T-helper 1 cell (primary cell): Measurements from ENCODE around the gene OSBPL8.
"Not testable (repeated sequence)": the region's sequence is repeated elsewhere in the genome, so short reads cannot be mapped to it uniquely, and the experiment has no call there.

ENCODE experiments used
- DNase-seq, 5 donors: peaks; one replicate each; pipeline ENCODE4 v3.0.0-alpha.2; 2012 to 2020

The OSBPL8 gene

DNA sequence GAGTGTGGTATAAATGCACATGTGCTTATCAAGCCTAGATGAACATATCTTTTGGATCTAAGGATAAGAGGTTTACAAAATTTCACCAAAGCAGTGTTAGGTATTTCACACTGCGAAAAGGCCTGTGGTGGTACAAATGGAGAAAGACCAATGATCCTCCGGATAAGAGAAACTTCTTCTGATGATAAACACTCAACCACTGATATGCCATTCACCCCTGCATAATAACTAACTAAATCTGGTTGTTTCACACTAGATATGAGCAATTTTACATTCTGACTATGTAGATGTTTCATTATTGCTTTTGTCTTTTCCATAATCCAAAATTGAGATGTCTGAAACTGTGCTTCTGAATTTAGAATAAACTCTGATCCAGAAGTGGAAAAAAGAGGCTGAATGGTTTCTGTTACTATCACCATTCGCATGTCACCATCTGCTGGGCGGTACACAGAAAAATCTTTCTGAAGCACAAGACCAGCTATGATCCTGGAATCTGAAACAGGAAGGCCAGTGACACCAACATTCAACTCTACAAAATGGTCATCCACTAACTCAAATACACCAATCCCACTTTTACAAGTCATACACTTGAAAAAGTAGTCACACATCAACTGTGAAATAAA, 212.7 kb downstream of the OSBPL8 start:
- peak in 1 of 5 donors; percentile 24 for DNase-seq

DNA sequence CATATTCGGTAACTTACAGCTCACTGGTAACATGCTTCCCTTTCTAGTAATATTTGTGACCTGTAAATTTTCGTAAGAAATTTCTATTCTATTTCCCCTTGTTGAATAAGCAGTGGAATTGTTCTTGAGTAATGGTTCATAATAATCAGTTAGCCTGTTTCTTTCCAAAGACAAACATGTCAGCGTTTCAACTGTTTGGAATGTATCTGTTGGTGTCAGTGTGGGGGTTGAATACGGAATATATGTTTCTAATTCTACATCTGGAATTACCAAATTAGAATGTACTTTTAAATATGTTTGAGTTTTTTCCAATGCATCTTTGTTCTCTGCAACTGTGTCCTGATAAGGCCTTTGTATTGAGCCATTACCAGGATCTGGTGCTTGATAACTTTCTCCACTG, 213.3 kb downstream of the OSBPL8 start:
- DNase-seq = no peak

DNA sequence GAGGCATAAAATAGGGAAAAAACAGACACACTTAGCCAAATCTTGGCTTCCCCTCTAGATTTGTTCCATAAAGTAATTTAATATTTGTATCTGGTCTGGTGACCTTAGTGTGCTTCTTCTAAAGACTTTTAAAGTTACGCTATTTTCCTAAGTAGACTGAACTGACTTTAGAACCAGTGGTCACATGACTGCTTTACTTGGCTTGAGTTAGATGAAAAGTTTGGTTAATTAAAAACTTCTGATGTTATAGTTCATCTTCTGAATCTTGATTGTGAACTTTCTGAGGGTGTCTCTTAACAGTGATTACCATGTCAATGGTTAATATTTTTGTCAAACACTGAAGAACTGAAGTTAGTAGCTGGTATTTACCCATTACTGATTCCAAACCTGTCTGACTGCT, 214.0 kb downstream of the OSBPL8 start:
- no peak for DNase-seq

DNA sequence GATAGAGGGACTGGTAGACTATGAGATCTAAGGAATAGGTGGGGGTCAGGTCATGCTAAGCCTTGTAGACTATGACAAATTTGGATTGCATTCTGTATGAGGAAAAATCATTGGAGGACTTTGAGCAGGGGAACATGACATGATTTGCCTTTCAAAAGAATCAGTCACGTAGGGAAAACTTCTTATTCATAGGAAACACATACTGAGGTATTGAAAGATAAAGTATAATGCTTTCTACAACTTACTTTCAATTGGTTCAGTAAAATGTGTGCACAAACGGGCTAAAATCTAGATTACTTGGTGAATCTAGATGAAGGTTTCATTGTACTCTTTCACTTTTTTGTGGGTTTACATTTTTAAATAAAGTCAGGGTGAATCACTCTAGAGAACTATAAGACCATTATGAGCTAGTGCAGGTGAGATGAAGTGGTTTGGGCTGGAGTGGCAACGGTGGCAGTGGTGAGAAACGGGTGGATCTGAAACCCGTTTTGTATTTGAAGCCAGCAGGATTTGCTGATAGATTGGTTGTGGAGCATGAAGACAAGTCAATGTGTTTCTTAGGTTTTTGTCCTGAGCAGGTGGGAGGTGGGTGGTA, 218.0 kb downstream of the OSBPL8 start:
- no peak for DNase-seq

DNA sequence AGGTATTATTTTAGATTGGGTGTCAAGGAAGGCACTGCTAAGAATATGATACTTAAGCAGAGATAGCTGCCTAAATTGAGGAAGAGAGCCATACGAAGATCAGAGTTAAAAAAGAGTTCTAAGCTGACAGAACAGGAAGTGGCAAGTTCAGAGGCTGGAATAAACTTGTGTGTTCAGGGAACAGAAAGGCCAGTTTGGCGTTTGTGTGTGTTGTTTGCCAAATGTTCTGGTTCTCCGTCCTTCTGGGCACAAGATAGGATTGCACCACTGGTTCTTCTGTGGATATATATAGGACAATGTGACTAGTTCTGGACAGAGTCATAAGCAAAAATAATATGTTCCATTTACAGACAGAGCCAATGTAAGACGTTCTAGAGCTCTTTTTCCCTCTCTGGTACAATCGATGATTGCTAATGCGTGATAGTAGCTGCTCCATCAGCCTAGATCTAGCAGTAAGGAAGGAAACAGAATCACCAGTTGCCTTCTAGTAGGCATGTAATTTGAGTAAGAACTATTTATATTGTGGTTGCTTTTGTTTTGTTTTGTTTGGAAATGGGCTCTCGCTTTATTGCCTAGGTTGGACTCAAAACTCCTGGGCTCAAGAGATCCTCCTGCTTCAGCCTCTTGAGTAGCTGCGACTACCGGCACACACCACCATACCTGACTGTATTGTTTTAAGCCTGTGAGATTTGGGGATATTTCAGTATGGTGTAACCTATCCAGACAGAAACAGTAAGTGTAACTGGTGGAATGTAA, 218.7 kb downstream of the OSBPL8 start:
- DNase-seq = no peak

DNA sequence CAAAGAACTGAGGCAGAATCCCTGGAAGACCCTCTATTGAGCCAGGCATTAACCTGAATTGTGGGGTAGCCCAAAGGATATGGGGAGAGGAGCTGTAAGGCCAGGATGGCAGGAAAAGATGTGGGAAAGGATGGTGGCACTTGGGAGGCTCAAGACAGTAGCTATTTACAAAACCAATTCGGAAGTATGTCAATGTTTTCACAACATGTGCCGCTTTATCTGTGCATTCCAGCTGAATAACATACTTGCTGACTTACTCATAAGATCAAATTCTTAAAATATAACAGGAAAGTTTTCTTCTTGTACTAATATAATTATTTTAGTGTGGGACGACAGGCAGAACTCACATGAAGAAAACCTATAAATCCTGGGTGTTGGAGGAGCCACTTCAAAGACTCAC, 222.0 kb downstream of the OSBPL8 start:
- no peak for DNase-seq

DNA sequence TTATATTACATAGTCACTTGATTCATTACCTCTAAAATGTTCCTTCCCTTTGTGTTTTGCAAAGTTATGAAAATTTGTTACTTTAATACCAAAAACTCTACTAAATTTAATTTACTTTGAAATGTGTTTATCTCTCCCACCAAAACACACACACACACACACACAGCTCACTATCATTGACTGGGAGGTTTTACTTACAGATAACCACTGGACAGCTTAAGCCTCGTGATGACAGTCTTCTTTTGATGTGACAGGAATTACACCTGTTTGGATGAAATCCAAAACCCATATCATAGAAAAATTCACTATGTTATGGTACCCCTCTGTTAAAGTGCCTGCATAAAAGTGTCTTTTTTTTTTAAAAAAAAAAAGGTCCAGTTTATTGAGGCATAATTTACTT, 227.0 kb downstream of the OSBPL8 start:
- no peak for DNase-seq

DNA sequence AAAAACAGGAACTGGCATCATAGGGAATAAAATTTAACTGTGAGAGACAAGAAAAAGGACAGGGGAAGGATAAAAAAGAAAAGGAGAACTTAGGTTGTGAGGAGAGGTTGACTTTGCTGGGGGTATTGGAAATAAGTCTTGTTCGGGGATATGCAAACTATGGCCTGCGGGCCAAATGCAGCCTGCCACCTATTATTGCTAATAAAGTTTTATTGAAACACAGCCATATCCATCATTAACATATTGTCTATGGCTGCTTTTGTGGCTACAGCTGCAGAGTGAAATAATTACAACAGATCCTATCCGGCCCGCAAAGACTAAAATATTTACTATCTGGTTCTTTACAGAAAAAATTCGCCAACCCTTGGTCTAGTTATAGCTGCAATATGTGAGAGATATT, 230.0 kb downstream of the OSBPL8 start:
- DNase-seq = no peak

DNA sequence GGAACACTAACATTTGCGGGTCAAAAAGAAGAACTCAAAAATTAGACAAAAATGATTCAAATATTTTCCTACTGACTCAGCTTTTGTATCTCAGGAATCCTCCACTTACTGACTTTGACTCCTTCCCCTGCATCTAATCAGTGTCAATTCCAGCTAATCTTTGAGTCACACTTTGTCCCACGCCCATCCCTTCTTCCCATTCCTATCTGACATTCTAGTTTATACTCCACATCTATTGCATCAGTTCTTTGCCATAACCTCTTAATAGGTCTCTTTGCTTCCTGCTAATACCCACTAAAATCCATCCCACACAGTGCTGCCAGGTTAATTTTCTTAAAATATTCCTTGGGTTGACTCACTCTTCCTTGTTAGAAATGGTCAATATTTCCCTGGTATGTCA, 230.4 kb downstream of the OSBPL8 start:
- no peak for DNase-seq

DNA sequence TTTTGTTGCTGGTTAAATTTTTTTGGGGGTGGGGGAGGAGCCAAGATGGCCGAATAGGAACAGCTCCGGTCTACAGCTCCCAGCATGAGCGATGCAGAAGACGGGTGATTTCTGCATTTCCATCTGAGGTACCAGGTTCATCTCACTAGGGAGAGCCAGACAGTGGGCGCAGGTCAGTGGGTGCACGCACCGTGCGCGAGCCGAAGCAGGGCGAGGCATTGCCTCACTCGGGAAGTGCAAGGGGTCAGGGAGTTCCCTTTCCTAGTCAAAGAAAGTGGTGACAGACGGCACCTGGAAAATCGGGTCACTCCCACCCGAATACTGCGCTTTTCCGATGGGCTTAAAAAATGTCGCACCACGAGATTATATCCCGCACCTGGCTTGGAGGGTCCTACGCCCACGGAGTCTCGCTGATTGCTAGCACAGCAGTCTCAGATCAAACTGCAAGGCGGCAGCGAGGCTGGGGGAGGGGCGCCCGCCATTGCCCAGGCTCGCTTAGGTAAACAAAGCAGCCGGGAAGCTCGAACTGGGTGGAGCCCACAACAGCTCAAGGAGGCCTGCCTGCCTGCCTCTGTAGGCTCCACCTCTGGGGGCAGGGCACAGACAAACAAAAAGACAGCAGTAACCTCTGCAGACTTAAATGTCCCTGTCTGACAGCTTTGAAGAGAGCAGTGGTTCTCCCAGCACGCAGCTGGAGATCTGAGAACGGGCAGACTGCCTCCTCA, 239.8 kb downstream of the OSBPL8 start:
- not testable (repeated sequence) for DNase-seq

DNA sequence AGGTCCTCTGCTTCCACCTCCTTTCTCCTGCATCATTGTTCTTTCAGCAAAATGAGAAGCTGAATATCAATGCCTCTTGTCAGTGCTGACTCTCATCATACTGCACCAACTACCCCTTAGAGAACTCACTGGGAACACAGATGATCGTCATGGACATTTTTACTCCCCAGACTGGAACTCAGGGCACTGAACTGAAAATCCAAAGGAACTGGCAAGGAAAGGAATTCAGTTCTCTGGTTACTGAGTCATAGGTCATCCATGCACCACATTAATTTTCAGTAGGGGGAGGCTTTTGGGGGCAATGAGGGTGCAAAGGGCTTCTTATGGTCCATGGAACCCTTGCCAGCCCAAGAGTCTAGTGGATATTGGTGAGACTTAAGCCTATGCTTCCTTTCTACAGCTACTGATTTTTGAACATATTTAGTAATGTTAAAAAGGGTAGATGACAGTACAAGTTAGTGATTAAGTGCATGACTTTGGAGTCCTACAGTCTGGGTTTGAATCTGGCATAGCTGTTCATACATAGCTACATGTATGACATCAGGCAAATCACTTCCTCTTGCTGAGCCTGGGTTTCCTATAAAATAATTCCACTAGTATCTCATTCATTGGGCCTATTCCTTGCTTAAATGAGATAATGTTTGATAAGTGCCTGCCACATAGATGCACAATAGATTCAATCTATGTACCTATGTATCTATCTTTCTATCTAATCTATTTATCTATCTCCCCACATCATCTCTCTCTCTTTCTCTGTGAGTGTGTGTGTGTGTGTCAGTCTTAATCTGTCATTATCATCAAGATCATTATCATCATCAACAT, 240.6 kb downstream of the OSBPL8 start:
- DNase-seq = no peak

DNA sequence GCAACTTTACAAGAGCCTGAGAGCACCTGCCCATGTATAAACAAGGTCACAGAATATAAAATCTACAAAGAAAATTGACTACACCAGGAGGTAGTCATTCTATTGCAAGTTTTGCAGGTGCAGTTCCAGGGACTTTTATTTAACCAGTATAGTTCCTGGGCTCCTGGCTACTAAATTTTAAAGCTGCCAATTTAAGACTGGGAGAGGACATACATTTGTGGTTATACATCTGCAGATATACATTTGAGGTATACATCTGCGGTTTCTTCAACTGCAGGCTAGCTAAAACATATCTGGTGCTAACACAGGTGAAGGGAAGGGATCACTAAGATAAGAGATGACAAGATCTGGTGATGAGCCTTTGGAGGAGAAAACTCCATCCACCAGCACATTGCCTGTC, 241.6 kb downstream of the OSBPL8 start:
- DNase-seq = no peak

DNA sequence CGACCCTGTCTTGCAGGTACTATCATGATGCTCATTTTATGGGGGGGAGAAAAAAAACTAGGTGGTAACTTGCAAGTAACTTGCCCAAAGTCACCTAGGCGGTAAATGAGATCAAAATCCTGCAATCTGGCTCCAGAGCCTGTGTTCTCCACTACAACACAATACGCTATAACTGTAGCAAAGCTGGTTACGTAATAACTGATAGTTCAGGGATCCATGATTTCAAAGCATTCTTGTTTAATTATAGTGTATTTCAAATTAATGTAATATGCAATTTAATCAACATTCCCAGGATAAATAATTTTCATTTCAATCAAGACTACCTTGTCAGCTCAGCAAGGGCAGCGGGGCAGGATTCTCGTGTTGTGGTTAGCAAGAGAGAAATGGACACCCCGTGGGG, 243.1 kb downstream of the OSBPL8 start:
- no peak for DNase-seq

DNA sequence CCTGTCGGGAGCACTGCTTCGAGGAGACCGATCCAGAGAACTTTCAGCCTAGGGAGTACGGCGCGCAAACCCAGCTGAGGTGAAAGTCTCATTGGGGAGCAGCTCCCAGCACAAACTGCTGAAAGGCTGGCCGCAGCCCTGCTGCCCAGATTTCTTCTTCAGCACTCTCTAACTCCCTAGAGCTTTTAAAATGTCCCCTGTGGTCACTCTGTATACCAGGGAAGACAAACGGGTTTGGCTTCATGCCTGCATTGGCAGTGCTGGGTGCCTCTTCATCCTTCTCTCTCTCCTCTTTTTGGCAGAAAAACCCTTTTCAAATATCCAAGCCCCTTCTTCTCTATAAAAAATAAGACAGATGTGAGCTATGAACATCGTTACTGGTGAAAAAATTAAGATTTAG, 246.3 kb downstream of the OSBPL8 start:
- DNase-seq = no peak

DNA sequence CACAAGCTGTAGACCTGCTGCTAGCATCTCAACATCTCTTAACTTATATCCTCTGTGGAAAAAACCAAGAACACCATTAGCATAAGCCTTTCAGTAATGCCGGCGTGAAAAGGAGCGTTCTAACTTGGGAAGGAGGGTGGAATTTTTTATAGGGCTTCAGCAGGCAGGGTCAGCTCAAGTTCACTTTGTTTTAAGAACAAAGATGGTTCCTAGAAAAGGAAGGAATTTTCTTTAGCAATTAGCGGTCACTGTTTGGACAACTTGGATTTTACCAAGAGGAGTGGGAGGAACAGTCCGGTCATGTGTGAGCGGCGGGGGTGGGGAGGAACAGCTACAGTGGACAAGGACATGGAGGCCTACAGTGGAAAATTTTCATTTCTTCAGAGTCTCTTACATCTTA, 247.3 kb downstream of the OSBPL8 start:
- no peak for DNase-seq

DNA sequence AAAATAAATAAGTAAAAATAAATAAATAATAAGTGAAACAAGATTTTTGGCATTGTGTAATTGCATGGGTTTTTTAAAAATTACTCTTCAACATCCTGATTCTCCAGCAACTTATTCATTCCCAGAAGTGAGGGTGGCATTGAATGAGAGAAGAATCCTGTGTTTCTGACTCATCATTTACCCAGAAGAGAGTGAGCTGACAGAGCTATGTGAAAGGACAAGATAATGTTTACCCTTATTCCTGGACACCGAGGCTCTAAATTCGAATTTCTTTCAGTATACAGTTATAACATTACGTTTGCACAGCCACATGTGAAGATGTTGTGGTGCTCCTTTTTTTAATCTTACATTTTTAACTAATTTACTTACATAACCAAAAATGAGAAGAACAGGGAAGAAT, 247.8 kb downstream of the OSBPL8 start:
- DNase-seq = no peak

DNA sequence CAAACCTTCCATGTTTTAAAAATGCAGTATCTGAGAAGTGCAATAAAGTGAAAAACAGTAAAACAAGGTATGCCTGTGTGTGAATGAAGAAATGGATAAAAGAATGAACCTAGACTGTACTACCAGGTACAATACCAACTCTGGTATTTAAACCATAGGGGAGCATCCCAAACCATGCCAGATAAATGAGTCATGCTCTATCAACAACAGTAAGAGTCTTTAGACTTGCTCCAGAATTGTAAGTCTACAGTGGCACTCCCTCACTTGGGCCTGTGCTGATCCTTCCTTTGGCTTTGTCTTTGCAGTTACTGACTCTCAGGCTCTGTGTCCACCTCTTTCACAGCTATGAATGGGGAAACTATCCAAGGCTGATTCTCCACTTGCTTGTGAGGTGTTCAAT, 249.5 kb downstream of the OSBPL8 start:
- no peak for DNase-seq

DNA sequence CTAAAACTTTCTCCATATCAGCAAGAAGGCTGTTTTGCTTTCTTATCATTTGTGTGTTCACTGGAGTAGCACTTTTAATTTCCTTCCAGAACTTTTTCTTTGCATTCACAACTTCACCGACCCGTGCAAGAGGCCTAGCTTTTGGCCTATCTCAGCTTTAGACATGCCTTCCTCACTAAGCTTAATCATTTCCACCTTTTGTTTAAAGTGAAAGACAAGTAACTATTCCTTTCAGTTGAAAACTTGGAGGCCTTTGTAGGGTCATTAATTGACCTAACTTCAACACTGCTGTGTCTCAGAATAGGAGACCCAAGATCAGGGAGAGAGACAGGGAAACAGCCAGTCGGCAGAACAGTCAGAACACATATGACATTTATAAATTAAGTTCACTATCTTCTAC, 250.7 kb downstream of the OSBPL8 start:
- no peak for DNase-seq

DNA sequence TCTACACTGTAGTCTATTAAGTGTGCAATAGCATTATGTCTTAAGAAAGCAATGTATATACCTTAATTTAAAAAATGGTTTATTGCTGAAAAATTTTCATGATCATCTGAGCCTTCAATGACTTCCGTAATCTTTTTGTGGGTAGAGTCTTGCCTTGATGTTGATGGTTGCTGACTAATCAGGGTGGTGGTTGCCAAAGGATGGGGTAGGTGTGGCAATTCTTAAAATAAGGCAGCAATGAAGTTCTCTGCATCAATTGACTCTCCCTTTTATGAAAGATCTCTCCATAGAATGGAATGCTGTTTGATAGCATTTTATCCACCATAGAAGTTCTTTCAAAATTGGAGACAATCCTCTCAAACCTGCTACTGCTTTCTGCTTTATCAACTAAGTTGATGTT, 252.5 kb downstream of the OSBPL8 start:
- no peak for DNase-seq

DNA sequence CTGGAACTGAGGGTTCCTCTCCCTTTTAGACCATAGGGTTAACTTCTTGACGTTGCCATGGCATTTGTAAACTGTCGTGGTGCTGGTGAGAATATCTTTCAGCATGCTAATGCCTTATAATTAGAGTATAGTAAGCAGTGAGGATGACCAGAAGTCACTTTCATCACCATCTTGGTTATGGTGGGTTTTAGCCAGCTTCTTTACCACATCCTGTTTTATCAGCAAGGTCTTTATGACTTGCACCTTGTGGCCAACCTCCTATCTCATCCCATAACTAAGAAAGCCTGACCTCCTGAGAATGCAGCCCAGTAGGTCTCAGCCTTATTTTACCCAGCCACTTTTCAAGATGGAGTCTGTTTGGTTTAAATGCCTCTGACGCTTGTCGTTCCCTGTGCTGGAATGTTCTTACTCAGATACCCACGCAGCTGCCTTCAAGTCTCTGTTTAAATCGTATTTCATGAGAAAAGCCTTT, 255.5 kb downstream of the OSBPL8 start:
- DNase-seq = no peak

DNA sequence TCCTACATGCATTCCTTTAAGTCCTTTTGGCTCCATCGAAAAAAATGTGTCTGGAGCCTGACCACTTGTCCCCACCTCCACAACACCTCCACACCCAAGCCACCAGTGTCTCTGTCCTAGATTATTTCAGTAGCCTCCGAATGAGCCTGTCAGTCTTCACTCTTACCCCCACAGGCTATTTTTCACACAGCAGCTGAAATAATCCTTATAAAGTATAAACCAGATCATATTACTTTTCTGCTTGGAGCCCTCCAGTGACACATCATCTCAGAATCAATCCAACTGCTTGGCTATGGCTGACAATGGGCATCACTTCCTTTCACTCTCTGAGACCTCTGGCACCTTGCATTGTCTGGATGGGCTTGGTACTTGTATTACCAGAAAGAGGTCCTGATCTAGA, 256.2 kb downstream of the OSBPL8 start:
- no peak for DNase-seq
